ENCODE data around the gene ZNF343.

ZNF343 gene

DNA sequence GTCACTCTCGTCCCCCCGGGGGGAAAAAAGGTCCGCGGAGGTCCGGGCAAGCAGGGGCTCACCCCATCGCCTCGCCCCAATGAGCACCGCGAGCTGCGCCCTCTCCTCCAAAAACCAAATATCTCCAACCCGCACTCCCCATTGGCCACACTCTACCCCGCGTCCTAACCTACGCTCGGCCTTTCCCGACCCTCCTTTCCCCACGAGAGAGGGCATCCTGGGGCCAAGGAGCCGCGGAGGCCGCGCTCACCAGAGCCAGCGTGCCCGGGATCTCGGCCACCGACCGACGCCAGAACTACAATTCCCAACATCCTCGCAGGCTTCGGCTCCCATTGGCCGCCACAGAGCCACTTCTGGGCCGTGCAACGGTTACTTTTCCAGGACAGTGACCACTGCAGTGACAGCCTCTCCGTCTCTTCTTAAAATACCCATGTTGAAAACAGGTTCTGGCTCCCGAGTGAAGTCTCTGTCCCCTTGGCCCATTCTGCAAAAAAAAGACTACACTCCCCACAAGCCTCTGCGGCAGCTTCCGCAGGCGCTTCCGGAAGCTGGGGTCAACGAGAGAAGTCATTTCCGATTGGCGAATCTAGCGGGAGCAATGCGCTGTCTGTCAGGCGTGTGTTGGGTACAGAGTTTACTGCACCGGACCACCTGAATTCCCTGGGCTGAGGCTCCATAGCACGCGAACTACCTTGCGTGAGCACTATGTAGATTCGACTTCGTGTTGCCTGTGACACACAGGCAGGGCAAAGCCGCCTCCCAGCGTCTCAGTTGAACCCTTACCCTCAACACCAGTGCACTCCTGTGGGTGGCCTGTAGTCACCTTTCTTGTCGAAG is at the start of gene ZNF343:
ZNF343 (minus strand) TSS at position 285 of the 837 bp plus-strand sequence. CDS start 15,020 bp downstream, outside the sequence.
- Histone ChIP-seq H3K27me3 (ENCODE audit: control insufficient read depth, low read length) (peaks cover 10% of the 10 kb centered on the region), H3K27ac (ENCODE audit: low read depth, low read length) (peak within 1 kb of the TSS; percentile 62)
- TF ChIP-seq, protein P1, sequence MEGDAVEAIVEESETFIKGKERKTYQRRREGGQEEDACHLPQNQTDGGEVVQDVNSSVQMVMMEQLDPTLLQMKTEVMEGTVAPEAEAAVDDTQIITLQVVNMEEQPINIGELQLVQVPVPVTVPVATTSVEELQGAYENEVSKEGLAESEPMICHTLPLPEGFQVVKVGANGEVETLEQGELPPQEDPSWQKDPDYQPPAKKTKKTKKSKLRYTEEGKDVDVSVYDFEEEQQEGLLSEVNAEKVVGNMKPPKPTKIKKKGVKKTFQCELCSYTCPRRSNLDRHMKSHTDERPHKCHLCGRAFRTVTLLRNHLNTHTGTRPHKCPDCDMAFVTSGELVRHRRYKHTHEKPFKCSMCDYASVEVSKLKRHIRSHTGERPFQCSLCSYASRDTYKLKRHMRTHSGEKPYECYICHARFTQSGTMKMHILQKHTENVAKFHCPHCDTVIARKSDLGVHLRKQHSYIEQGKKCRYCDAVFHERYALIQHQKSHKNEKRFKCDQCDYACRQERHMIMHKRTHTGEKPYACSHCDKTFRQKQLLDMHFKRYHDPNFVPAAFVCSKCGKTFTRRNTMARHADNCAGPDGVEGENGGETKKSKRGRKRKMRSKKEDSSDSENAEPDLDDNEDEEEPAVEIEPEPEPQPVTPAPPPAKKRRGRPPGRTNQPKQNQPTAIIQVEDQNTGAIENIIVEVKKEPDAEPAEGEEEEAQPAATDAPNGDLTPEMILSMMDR (IDR thresholded peaks at IDR 0.05; ENCODE audit: low read depth, low read length, poor library complexity, severe bottlenecking) = no peak
- TF ChIP-seq EZH2phosphoT487 (IDR thresholded peaks at IDR 0.05; ENCODE audit: borderline replicate concordance, low read length) = no peak

DNA sequence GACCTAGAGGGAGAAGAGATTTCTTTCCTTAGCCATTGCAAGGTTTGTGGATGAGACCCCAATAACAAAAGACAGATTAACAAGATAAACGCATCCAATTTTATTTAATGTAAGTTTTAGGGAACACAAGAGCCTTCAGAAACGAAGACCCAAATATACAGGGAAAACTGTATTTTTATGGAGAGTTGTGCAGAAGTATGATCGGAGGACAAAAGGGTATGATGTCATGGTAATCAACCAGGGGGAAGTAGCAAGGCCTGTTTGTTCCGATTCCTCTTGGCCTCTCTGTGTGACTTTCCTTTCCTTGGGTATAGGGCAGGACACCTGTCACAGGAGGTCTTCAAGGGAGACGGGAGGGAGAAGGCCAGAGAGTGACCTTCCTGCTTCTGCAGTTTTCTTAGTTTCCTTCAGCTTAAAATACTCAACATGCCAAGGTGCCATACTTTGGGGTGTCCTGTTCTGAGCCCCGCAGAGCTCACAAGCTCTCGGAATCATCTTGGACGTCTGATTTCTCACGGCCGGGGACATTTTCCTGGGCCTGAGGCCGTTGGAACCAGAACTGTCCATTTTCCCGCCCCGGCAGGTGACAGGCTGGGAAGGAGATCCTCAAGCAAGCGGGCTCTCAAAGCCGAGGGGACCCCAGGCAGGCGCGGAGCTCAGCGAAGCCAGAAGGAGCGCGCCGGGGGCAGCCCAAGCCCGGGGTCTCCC is 49.3 kb upstream of the ZNF343 start:
- no peaks in the 10 kb centered on the region for H3K4me1 ChIP-seq (ENCODE audit: control insufficient read depth, low read length)
- H3K79me2 ChIP-seq (ENCODE audit: control insufficient read depth, low read length) = no peaks in the 10 kb centered on the region
- no peaks in the 10 kb centered on the region for H3K9me2 ChIP-seq (replicated peaks; ENCODE audit: control insufficient read depth, low read length)
- H4K20me1 ChIP-seq (ENCODE audit: control insufficient read depth, insufficient read depth, low read depth, low read length) = no peaks in the 10 kb centered on the region
- no peak overlapping the region for H3K4me3 ChIP-seq (ENCODE audit: low read length)
- no peak overlapping the region for H3K27ac ChIP-seq (ENCODE audit: low read depth, low read length)
- TF ChIP-seq, protein P1 (IDR thresholded peaks at IDR 0.05; ENCODE audit: low read depth, low read length, poor library complexity, severe bottlenecking) = no peak
- no peak for TF ChIP-seq EZH2phosphoT487 (IDR thresholded peaks at IDR 0.05; ENCODE audit: borderline replicate concordance, low read length)
- no peaks in the 10 kb centered on the region for H3F3A ChIP-seq (ENCODE audit: control insufficient read depth, insufficient read depth)
- no peaks in the 10 kb centered on the region for H3K27me3 ChIP-seq (ENCODE audit: control insufficient read depth, low read length)
- H3K9me3 ChIP-seq (ENCODE audit: control insufficient read depth, insufficient read depth, low read length) = no peaks in the 10 kb centered on the region
- no peak overlapping the region for H3K4me2 ChIP-seq (ENCODE audit: low read length)
- H3K36me3 ChIP-seq (ENCODE audit: control insufficient read depth, low read length) = no peaks in the 10 kb centered on the region

More for the DNA sequence above, at the start of gene ZNF343:
- peaks cover 17% of the 10 kb centered on the region for H3K4me1 ChIP-seq (ENCODE audit: control insufficient read depth, low read length)
- no peaks in the 10 kb centered on the region for H3F3A ChIP-seq (ENCODE audit: control insufficient read depth, insufficient read depth)
- no peaks in the 10 kb centered on the region for H4K20me1 ChIP-seq (ENCODE audit: control insufficient read depth, insufficient read depth, low read depth, low read length)
- H3K9me2 ChIP-seq (replicated peaks; ENCODE audit: control insufficient read depth, low read length) = no peaks in the 10 kb centered on the region; the same call in 1 of the 2 replicates
- peaks cover 27% of the 10 kb centered on the region for H3K79me2 ChIP-seq (ENCODE audit: control insufficient read depth, low read length)
- H3K4me2 ChIP-seq (ENCODE audit: low read length) = peak within 1 kb of the TSS; percentile 94
- H3K4me3 ChIP-seq (ENCODE audit: low read length) = peak within 1 kb of the TSS; percentile 99
- no peaks in the 10 kb centered on the region for H3K9me3 ChIP-seq (ENCODE audit: control insufficient read depth, insufficient read depth, low read length)
- peaks cover 4% of the 10 kb centered on the region; the same call in 1 of the 2 replicates for H3K36me3 ChIP-seq (ENCODE audit: control insufficient read depth, low read length)

DNA sequence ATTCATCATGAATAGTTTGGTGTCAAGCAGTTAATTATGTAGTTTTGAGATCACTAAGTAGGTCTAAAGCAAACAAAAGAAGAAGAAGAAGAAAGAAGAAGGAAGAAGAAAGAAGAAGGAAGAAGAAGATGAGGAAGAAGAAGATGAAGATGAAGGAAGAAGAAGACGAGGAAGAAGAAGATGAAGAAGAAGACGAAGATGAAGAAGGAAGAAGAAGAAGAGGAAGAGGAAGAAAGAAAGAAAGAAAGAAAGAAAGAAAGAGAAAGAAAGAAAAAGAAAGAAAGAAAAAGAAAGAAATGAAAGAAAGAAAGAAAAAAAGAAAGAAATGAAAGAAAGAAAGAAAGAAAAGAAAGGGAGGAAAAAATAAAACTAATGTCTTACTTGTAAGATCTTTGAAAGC is 36.9 kb upstream of the ZNF343 start:
- H3K4me3 ChIP-seq (ENCODE audit: low read length) = no peak overlapping the region
- no peaks in the 10 kb centered on the region for H3K36me3 ChIP-seq (ENCODE audit: control insufficient read depth, low read length)
- H3K79me2 ChIP-seq (ENCODE audit: control insufficient read depth, low read length) = no peaks in the 10 kb centered on the region
- TF ChIP-seq EZH2phosphoT487 (IDR thresholded peaks at IDR 0.05; ENCODE audit: borderline replicate concordance, low read length) = no peak
- TF ChIP-seq, protein P1 (IDR thresholded peaks at IDR 0.05; ENCODE audit: low read depth, low read length, poor library complexity, severe bottlenecking) = no peak
- no peak overlapping the region for H3K27ac ChIP-seq (ENCODE audit: low read depth, low read length)
- H3F3A ChIP-seq (ENCODE audit: control insufficient read depth, insufficient read depth) = no peaks in the 10 kb centered on the region
- no peaks in the 10 kb centered on the region for H3K9me2 ChIP-seq (replicated peaks; ENCODE audit: control insufficient read depth, low read length)
- H3K9me3 ChIP-seq (ENCODE audit: control insufficient read depth, insufficient read depth, low read length) = no peaks in the 10 kb centered on the region
- H3K27me3 ChIP-seq (ENCODE audit: control insufficient read depth, low read length) = peaks cover 18% of the 10 kb centered on the region
- H3K4me2 ChIP-seq (ENCODE audit: low read length) = no peak overlapping the region
- no peaks in the 10 kb centered on the region for H4K20me1 ChIP-seq (ENCODE audit: control insufficient read depth, insufficient read depth, low read depth, low read length)
- H3K4me1 ChIP-seq (ENCODE audit: control insufficient read depth, low read length) = no peaks in the 10 kb centered on the region

All from DOHH2 (cell line).